GM12878 (cell line): ENCODE data around the gene BSPRY. TPM values are rescaled to one million over a fixed set of nuclear protein-coding genes. Genes with fewer than 3 reads are reported as not detected.

Source experiments
- IKZF1 ChIP-seq: fragments of 450-650 bp; conservative IDR thresholded peaks from 2 replicates; pipeline ENCODE4 v1.6.1; 2017; ENCODE audit warnings: antibody characterized with exemption, mild to moderate bottlenecking
- KLF5 ChIP-seq: fragments of 450-650 bp; IDR thresholded peaks from 2 replicates; pipeline ENCODE4 v1.6.1; 2014; ENCODE audit warnings: mild to moderate bottlenecking; ENCODE audit not compliant: partially characterized antibody
- NR2C1 ChIP-seq: fragments of 450-650 bp; IDR thresholded peaks from 2 replicates; pipeline ENCODE4 v1.6.1; 2017; ENCODE audit warnings: antibody characterized with exemption, mild to moderate bottlenecking, moderate library complexity
- STAT3 ChIP-seq: IDR thresholded peaks from 2 replicates; pipeline ENCODE4 v1.6.1; 2011; ENCODE audit warnings: low read depth, low read length, improper control_type of control experiment
- TAF1 ChIP-seq: IDR thresholded peaks from 2 replicates; pipeline ENCODE4 v1.6.1; 2011; ENCODE audit warnings: mild to moderate bottlenecking, low read depth, low read length, borderline replicate concordance
- TARDBP ChIP-seq: IDR thresholded peaks from 2 replicates; pipeline ENCODE4 v1.6.1; 2016; ENCODE audit warnings: borderline replicate concordance
- polyA plus RNA-seq, 11 experiments: library from polyadenylated mRNA; depleted of rRNA in 4 of 11; unstranded in 6 of 11; stranded (reverse) in 5 of 11; fragments of >200 nt; fragmentation: Nextera tagmentation in 4 of 11; fragmentation: Illumina TruSeq in 1 of 11; extraction: Ambion mirVana in 4 of 11; extraction: Trizol in 1 of 11; gene quantifications; 1 replicate in 1 of 11; 2 replicates in 10 of 11; pipeline versions ENCODE4 v1.2.1 to v1.2.3, GENCODE V29; 2011 to 2016; ENCODE audit warnings: inconsistent platforms in 2 of 11, missing spikeins in 2 of 11, low read depth in 1 of 11
- total RNA-seq, 4 experiments: library from RNA; depleted of rRNA in 3 of 4; stranded (reverse); fragments of >200 nt in 3 of 4; fragmentation: Illumina TruSeq in 1 of 4; extraction: Trizol in 1 of 4; gene quantifications; 2 replicates each; pipeline versions ENCODE4 v1.2.1 to v1.2.3, GENCODE V29; 2013 to 2021
- TF ChIP-seq, protein P1 (sequence below): IDR thresholded peaks from 2 replicates; pipeline ENCODE4 v1.6.1; 2012; ENCODE audit warnings: improper control_type of control experiment, low read depth, low read length; ENCODE audit not compliant: insufficient replicate concordance
- TF ChIP-seq, protein P2 (sequence below): IDR thresholded peaks from 2 replicates; pipeline ENCODE4 v1.6.1; 2011; ENCODE audit warnings: mild to moderate bottlenecking, low read depth, low read length, moderate library complexity; ENCODE audit not compliant: insufficient replicate concordance
- TF ChIP-seq, protein P3 (sequence below): IDR thresholded peaks from 2 replicates; pipeline ENCODE4 v1.6.1; 2011; ENCODE audit warnings: low read depth, mild to moderate bottlenecking, low read length, moderate library complexity, borderline replicate concordance; ENCODE audit errors: extremely low read depth
- TF ChIP-seq, protein P4 (sequence below): fragments of 450-650 bp; IDR thresholded peaks from 2 replicates; pipeline ENCODE4 v1.6.1; 2016; ENCODE audit warnings: mild to moderate bottlenecking

The BSPRY gene
- total and polyA plus RNA-seq, 10 of the 15 experiments (the other 5 are each of a cell fraction or from before 2014, with no cell fraction given): 0.45 to 6.3 (median 4.1) TPM

DNA sequence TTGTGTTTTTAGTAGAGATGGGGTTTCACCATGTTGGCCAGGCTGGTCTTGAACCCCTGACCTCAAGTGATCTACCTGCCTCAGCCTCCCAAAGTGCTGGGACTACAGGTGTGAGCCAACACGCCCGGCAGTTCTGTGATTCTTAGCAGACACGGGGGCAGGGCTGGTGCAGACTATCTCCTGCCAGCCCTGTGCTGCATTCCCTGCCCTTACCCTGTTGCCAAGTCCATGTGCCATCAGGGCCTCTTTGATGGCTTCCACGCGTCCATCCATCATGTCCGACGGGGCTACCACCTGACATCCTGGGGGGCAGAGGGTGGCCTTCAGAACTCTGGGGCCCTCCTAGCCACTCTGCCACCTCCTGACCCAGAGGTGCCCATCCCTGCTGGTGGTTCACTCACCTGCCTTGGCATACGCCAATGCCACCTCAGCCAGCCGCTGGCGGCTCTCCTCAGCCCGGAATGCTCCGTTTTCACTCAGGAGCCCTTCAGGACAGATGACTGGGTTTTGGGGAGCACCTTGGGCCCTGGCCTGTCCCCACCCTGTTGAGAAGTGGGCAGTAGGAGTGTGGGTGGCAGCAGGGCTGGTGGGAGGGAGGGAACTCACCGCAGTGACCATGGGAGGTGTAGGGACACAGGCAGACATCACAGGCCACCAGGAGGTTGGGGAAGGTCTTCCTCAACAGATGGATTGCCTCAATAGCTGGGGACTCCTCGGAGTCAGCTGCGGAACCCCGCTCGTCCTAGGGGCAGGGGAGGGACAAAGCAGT lies 41.0 kb downstream of the BSPRY start (continued):
- TF ChIP-seq, protein P1, sequence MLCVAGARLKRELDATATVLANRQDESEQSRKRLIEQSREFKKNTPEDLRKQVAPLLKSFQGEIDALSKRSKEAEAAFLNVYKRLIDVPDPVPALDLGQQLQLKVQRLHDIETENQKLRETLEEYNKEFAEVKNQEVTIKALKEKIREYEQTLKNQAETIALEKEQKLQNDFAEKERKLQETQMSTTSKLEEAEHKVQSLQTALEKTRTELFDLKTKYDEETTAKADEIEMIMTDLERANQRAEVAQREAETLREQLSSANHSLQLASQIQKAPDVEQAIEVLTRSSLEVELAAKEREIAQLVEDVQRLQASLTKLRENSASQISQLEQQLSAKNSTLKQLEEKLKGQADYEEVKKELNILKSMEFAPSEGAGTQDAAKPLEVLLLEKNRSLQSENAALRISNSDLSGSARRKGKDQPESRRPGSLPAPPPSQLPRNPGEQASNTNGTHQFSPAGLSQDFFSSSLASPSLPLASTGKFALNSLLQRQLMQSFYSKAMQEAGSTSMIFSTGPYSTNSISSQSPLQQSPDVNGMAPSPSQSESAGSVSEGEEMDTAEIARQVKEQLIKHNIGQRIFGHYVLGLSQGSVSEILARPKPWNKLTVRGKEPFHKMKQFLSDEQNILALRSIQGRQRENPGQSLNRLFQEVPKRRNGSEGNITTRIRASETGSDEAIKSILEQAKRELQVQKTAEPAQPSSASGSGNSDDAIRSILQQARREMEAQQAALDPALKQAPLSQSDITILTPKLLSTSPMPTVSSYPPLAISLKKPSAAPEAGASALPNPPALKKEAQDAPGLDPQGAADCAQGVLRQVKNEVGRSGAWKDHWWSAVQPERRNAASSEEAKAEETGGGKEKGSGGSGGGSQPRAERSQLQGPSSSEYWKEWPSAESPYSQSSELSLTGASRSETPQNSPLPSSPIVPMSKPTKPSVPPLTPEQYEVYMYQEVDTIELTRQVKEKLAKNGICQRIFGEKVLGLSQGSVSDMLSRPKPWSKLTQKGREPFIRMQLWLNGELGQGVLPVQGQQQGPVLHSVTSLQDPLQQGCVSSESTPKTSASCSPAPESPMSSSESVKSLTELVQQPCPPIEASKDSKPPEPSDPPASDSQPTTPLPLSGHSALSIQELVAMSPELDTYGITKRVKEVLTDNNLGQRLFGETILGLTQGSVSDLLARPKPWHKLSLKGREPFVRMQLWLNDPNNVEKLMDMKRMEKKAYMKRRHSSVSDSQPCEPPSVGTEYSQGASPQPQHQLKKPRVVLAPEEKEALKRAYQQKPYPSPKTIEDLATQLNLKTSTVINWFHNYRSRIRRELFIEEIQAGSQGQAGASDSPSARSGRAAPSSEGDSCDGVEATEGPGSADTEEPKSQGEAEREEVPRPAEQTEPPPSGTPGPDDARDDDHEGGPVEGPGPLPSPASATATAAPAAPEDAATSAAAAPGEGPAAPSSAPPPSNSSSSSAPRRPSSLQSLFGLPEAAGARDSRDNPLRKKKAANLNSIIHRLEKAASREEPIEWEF: no peak
- TF ChIP-seq, protein P2, sequence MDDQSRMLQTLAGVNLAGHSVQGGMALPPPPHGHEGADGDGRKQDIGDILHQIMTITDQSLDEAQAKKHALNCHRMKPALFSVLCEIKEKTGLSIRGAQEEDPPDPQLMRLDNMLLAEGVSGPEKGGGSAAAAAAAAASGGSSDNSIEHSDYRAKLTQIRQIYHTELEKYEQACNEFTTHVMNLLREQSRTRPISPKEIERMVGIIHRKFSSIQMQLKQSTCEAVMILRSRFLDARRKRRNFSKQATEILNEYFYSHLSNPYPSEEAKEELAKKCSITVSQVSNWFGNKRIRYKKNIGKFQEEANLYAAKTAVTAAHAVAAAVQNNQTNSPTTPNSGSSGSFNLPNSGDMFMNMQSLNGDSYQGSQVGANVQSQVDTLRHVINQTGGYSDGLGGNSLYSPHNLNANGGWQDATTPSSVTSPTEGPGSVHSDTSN: no peak
- TF ChIP-seq STAT3 (no peak), TARDBP (no peak), NR2C1 (no peak), TAF1 (no peak), IKZF1 (no peak), KLF5 (no peak)
- TF ChIP-seq, protein P3, sequence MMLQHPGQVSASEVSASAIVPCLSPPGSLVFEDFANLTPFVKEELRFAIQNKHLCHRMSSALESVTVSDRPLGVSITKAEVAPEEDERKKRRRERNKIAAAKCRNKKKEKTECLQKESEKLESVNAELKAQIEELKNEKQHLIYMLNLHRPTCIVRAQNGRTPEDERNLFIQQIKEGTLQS: no peak
- TF ChIP-seq, protein P4, sequence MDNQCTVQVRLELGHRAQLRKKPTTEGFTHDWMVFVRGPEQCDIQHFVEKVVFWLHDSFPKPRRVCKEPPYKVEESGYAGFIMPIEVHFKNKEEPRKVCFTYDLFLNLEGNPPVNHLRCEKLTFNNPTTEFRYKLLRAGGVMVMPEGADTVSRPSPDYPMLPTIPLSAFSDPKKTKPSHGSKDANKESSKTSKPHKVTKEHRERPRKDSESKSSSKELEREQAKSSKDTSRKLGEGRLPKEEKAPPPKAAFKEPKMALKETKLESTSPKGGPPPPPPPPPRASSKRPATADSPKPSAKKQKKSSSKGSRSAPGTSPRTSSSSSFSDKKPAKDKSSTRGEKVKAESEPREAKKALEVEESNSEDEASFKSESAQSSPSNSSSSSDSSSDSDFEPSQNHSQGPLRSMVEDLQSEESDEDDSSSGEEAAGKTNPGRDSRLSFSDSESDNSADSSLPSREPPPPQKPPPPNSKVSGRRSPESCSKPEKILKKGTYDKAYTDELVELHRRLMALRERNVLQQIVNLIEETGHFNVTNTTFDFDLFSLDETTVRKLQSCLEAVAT: no peak
